ENCODE results near the gene RAMP3.

DNA sequence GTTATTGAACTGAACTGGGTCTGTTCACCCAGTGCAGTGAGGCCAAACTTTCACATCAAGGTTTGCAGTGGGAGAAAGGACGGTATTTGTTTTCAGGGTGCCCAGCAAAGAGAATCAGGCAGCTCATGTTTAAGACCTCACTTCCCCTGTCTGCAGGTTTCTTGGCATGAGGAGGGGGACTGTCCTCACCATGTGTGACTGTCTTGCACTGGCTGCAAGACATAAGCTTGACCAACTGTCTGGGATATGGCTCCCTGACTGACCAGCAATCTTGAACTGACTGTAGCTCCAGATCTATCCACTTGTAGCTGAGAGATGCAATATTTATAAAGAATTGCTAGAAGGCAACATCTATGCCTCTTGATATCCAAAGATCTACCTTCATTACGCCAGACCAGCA, 39.9 kb downstream of the RAMP3 start:
- TF ChIP-seq CTCF (IDR thresholded peaks at IDR 0.05), result no peak
- no peak for TF ChIP-seq EP300 (IDR thresholded peaks at IDR 0.05)
- no peak for TF ChIP-seq POLR2A (IDR thresholded peaks at IDR 0.05)
